Natural killer cell (primary cell): Measurements from ENCODE around the gene PTDSS2. TPM values are rescaled to one million over a fixed set of nuclear protein-coding genes. Genes with fewer than 3 reads are reported as not detected.

Experiments used
- ATAC-seq, 3 donors: fragments of 150-1000 bp in 2 of 3; fragments of 200-7000 bp in 1 of 3; cut with Tn5 transposase; 1 replicate in 1 of 3; 2 replicates in 2 of 3; pipeline ENCODE4 v1.10.0; 2021; ENCODE audit warnings: mild to moderate bottlenecking in 2 of 3, moderate library complexity in 2 of 3
- DNase-seq, 2 donors: peaks; one replicate each; pipeline versions ENCODE4 v3.0.0 to v3.0.0-alpha.2; 2013 to 2021; ENCODE audit warnings: mixed read lengths in 1 of 2
- H3K27ac ChIP-seq: one replicate; pipeline ENCODE4 v1.5.1; 2013; ENCODE audit warnings: mild to moderate bottlenecking, low read length
- H3K27me3 ChIP-seq: one replicate; pipeline ENCODE4 v1.6.1; 2013; ENCODE audit warnings: low read length; ENCODE audit not compliant: control insufficient read depth, insufficient read depth
- H3K36me3 ChIP-seq: one replicate; pipeline ENCODE4 v1.6.1; 2013; ENCODE audit warnings: low read length; ENCODE audit not compliant: control insufficient read depth, insufficient read depth
- H3K4me1 ChIP-seq: one replicate; pipeline ENCODE4 v1.6.1; 2013; ENCODE audit warnings: low read length; ENCODE audit not compliant: control insufficient read depth, insufficient read depth
- H3K4me3 ChIP-seq: one replicate; pipeline ENCODE4 v1.5.1; 2013; ENCODE audit warnings: low read length
- H3K9me3 ChIP-seq: one replicate; pipeline ENCODE4 v1.6.1; 2013; ENCODE audit warnings: low read length; ENCODE audit not compliant: control insufficient read depth, insufficient read depth
- H3K27ac Mint-ChIP-seq, 2 donors: one replicate each; pipeline ENCODE4 v1.8.0; 2022; ENCODE audit warnings: mild to moderate bottlenecking in 2 of 2, mixed read lengths in 2 of 2, moderate library complexity in 1 of 2
- H3K27me3 Mint-ChIP-seq, 2 donors: one replicate each; pipeline ENCODE4 v1.8.0; 2022; ENCODE audit warnings: low read depth in 2 of 2, mixed read lengths in 2 of 2
- H3K36me3 Mint-ChIP-seq: one replicate; pipeline ENCODE4 v1.8.0; 2022; ENCODE audit warnings: mixed read lengths
- H3K4me1 Mint-ChIP-seq, 2 donors: one replicate each; pipeline ENCODE4 v1.8.0; 2022; ENCODE audit warnings: mixed read lengths in 2 of 2
- H3K4me3 Mint-ChIP-seq: one replicate; pipeline ENCODE4 v1.8.0; 2022; ENCODE audit warnings: mild to moderate bottlenecking, moderate library complexity, mixed read lengths
- H3K9me3 Mint-ChIP-seq, 2 donors: one replicate each; pipeline ENCODE4 v1.8.0; 2022; ENCODE audit warnings: mixed read lengths in 2 of 2
- WGBS: methylation state at CpG from one replicate; pipeline ENCODE4 v1.1.7; 2013; ENCODE audit warnings: missing lambda C conversion rate; ENCODE audit not compliant: insufficient coverage; 5-methylcytosine and 5-hydroxymethylcytosine counted together
- intact Hi-C: fragments of 100-400 bp; cut with micrococcal nuclease; formaldehyde crosslinking; loops from one replicate; pipeline ENCODE4 v1.14.2; 2022
- total RNA-seq, 4 donors: library from RNA; stranded (reverse); fragments of 120-200 nt in 1 of 4; gene quantifications; one replicate each; pipeline versions ENCODE4 v1.2.3 to v1.2.4, GENCODE V29; 2013 to 2022
- TF ChIP-seq, protein P1 (sequence below): fragments of 200-600 bp; IDR thresholded peaks from one replicate; pipeline ENCODE4 v1.8.0; 2022; ENCODE audit warnings: antibody characterized with exemption

Gene PTDSS2
- total RNA-seq, 3 donors from 2014 or later (not counting 1 experiment from before 2014, with no cell fraction given) = 21.5 to 25.1 (median 23.4) TPM

DNA sequence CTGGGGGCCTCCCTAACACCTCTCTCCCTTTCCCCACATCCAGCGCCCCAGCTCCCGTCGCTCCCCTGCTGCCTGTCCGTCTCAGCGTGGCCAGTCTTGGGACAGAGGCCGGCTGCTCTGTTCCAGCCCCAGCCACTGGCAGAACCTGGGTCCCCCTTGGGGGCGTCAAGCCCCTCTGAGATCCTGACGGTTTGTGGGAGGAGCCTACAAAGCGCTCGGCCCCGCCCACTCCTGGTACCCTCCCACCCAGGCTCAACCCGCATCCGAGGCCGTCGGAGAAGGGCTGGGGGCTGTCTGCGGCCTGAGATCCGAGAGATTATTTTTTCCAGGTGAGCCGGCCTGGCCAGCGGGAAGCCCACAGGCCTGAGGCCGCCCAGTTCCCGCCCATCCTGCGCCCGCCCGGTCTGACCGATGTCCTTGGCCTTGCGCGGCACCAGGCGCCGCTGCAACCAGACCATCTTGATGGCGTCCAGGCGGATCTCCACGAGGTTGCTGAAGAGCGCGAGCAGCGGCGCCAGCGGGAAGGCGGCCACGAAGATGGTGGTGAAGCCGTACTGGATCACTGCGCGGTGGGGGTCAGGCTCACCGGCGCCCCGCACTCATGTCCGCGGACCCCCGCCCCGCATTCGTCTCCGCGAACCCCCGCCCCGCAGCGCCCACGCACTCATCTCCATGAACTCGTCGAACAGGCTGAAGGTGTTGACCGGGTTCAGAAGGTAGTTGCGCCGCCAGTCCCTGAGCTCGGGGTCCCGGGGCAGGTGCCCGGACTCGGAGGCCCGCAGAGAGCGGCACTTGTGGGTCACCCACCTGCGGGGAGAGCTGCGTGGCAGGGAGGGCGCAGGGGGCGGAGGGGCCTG lies 29.8 kb upstream of the PTDSS2 start:
- Mint-ChIP-seq H3K9me3 (peaks cover 4 to 7% of the 10 kb centered on the region in 2 donors), H3K27ac (no peak overlapping the region), H3K4me3 (no peak overlapping the region), H3K4me1 (peaks cover 6 to 27% of the 10 kb centered on the region in 2 donors), H3K27me3 (peaks cover 7 to 8% of the 10 kb centered on the region in 2 donors), H3K36me3 (peaks cover 9% of the 10 kb centered on the region)
- intact Hi-C loops = no loop called here
- H3K27me3 ChIP-seq = no peaks in the 10 kb centered on the region
- TF ChIP-seq, protein P1, sequence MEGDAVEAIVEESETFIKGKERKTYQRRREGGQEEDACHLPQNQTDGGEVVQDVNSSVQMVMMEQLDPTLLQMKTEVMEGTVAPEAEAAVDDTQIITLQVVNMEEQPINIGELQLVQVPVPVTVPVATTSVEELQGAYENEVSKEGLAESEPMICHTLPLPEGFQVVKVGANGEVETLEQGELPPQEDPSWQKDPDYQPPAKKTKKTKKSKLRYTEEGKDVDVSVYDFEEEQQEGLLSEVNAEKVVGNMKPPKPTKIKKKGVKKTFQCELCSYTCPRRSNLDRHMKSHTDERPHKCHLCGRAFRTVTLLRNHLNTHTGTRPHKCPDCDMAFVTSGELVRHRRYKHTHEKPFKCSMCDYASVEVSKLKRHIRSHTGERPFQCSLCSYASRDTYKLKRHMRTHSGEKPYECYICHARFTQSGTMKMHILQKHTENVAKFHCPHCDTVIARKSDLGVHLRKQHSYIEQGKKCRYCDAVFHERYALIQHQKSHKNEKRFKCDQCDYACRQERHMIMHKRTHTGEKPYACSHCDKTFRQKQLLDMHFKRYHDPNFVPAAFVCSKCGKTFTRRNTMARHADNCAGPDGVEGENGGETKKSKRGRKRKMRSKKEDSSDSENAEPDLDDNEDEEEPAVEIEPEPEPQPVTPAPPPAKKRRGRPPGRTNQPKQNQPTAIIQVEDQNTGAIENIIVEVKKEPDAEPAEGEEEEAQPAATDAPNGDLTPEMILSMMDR = no peak
- DNase-seq (no peak), ATAC-seq (no peak)
- H3K9me3 ChIP-seq = no peaks in the 10 kb centered on the region
- H3K4me1 ChIP-seq = peaks cover 20% of the 10 kb centered on the region
- no peak overlapping the region for H3K4me3 ChIP-seq
- WGBS = 91% methylated on average over 71 of the region's 71 CpGs
- H3K36me3 ChIP-seq = no peaks in the 10 kb centered on the region
- H3K27ac ChIP-seq = no peak overlapping the region

DNA sequence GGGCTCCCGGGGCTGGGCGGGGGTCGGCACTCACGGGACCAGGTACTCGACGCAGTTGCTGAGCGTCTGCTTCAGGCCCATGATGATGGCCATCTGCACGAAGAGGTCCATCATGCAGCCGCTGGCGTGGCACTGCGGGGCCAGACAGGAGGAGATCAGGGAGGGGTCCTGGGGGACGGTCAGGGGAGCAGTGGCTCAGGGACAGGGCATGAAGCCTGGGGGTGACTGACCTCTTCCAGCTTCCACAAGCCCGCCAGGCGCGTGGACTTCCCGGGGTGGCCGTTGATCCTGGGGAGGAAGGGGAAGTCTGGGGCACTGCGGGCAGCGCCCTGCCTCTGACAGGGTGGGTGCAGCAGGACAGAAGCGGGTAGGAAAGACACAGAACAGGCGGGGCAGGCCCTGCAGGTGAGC lies 29.2 kb upstream of the PTDSS2 start:
- Histone ChIP-seq H3K9me3 (no peaks in the 10 kb centered on the region), H3K4me1 (peaks cover 14% of the 10 kb centered on the region), H3K4me3 (no peak overlapping the region), H3K36me3 (no peaks in the 10 kb centered on the region), H3K27ac (no peak overlapping the region), H3K27me3 (no peaks in the 10 kb centered on the region)
- Mint-ChIP-seq H3K36me3 (peaks cover 9% of the 10 kb centered on the region), H3K27ac (no peak overlapping the region), H3K27me3 (peaks cover 7 to 9% of the 10 kb centered on the region in 2 donors), H3K9me3 (peaks cover 4 to 8% of the 10 kb centered on the region in 2 donors), H3K4me1 (peaks cover 6 to 20% of the 10 kb centered on the region in 2 donors), H3K4me3 (no peak overlapping the region)
- ATAC-seq (no peak), DNase-seq (no peak)
- TF ChIP-seq, protein P1 = no peak
- intact Hi-C loops = no loop called here
- WGBS = 96% methylated on average over 21 of the region's 21 CpGs

DNA sequence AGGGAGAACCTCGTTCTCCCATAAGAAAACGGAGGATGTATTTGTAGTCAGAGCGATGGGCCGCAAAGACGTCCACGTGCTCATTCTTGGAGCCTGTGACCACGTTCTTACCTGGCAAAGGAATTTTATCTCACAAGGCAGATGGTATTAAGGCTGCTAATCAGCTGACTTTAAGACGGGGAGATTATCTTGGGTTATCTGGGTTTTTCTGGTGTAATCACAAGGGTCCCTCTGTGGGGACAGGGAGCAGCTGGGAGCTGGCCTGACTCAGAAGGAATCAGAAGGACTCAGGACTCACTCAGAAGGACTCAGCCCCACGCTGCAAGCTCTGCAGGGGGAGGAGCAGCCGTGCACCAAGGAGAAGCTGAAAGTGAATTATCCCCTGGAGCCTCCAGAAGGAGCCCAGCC lies 27.8 kb upstream of the PTDSS2 start:
- no peak for DNase-seq
- Mint-ChIP-seq H3K9me3 (peaks cover 4 to 8% of the 10 kb centered on the region in 2 donors), H3K27me3 (peaks cover 7 to 9% of the 10 kb centered on the region in 2 donors), H3K4me1 (peaks cover 0 to 15% of the 10 kb centered on the region in 2 donors), H3K36me3 (peaks cover 9% of the 10 kb centered on the region), H3K4me3 (no peak overlapping the region), H3K27ac (no peak overlapping the region)
- TF ChIP-seq, protein P1 = no peak
- intact Hi-C loops = no loop called here
- H3K9me3 ChIP-seq = no peaks in the 10 kb centered on the region
- H3K36me3 ChIP-seq = no peaks in the 10 kb centered on the region
- H3K4me3 ChIP-seq = no peak overlapping the region
- WGBS = 94% methylated on average over 10 of the region's 10 CpGs
- H3K27me3 ChIP-seq = no peaks in the 10 kb centered on the region
- no peak for ATAC-seq
- H3K27ac ChIP-seq = no peak overlapping the region
- peaks cover 8% of the 10 kb centered on the region for H3K4me1 ChIP-seq
